ELR (cell line): ENCODE data around the gene MX2.
A peak's percentile ranks its signal among the peaks of the same experiment; 100 is the strongest.
"Not testable (repeated sequence)": the region's sequence is repeated elsewhere in the genome, so short reads cannot be mapped to it uniquely, and the experiment has no call there.

Experiments used
- DNase-seq: peaks from one replicate; pipeline ENCODE4 v3.0.0-alpha.2; 2015; ENCODE audit warnings: low read depth

MX2 gene, protein sequence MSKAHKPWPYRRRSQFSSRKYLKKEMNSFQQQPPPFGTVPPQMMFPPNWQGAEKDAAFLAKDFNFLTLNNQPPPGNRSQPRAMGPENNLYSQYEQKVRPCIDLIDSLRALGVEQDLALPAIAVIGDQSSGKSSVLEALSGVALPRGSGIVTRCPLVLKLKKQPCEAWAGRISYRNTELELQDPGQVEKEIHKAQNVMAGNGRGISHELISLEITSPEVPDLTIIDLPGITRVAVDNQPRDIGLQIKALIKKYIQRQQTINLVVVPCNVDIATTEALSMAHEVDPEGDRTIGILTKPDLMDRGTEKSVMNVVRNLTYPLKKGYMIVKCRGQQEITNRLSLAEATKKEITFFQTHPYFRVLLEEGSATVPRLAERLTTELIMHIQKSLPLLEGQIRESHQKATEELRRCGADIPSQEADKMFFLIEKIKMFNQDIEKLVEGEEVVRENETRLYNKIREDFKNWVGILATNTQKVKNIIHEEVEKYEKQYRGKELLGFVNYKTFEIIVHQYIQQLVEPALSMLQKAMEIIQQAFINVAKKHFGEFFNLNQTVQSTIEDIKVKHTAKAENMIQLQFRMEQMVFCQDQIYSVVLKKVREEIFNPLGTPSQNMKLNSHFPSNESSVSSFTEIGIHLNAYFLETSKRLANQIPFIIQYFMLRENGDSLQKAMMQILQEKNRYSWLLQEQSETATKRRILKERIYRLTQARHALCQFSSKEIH

DNA sequence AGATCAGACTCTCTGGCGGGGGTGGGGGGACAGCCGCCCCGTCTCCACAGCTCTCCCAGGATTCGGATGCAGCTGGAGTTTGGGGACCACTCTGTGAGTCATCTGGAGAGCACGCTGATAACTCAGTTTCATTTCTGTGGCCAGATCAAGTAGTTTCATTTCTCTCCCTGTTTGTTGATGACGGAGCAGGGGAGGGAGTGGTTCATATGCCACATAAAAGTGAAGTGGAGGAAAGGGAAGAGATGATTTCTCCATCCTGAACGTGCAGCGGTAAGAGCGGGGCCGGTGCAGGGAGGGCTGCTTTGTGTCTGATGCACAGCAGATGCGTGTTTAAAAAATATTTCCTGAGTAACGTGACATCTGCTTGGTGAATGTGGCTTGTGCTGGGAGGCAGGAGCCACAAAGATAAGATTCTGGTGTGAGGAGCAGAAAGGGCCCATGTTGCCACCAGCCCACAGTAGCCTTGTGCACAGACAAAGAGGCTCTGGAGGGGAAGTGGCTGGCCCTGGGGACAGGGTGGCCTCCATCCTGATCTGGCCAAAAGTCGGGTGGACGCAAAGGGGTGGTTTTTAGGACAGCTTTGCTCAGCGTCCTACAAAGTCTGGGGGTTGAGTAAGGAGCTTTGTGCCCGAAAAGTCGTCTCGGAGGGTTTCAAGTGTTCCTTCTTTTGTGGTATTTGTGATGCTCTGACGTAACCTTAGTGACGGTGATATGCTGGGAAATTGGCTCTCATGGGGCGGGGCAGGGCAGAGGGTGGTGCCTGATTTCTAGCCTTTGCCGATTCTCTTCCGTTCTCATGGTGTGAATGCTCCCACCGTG, at the start of gene MX2:
Gene MX2, plus strand, starts transcription at position 242 of the 819 bp plus-strand sequence. CDS start 14,880 bp downstream, outside the sequence.
- DNase-seq = peak; percentile 76

DNA sequence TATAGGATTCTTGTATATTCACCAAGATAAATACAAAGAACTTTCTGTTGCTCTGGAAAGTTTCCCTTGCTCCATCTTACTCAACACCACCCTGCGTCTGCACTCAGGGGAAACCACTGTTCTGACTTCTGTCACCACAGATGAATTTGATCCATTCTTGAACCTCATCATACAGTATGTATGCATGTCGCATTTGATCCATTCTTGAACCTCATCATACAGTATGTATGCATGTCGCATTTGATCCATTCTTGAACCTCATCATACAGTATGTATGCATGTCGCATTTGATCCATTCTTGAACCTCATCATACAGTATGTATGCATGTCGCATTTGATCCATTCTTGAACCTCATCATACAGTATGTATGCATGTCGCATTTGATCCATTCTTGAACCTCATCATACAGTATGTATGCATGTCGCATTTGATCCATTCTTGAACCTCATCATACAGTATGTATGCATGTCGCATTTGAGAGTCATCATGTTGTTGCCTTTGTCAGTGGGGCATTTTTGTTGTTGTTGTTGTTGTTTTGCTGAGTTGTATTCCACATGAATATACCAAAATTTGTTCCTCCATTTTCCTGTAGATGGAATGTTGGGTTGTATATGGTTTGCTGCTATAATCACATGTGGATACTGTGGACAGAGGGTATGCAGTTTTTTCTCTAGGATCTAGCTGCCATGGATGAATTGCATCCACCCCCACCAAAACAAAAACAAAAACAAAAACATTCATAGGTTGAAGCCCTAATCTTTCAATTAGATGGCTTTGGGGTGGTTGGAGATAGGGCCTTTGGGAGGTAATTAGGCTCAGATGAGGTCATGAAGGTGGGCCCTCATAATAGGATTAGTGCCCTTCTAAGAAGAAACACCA, 48.3 kb upstream of the MX2 start:
- DNase-seq = not testable (repeated sequence)

DNA sequence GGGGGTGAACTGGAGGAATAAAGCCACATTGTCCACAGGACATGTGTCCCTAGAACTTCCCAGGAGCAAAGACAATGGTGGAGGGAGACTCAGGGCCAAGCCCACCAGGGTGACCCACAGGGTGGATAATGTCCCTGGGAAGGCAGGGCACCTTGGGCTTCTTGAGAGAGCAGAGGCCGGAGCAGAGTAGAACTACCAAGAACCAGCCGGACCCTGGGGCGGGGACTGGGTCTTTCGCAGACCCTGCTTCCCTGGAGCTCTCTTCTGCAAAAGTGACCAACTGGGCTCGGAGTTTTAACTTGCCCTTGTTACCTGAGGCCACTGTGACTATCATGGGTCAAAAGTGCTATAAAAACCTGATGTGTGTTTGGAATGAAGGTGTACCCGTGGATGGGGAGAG, 46.1 kb upstream of the MX2 start:
- DNase-seq = no peak

DNA sequence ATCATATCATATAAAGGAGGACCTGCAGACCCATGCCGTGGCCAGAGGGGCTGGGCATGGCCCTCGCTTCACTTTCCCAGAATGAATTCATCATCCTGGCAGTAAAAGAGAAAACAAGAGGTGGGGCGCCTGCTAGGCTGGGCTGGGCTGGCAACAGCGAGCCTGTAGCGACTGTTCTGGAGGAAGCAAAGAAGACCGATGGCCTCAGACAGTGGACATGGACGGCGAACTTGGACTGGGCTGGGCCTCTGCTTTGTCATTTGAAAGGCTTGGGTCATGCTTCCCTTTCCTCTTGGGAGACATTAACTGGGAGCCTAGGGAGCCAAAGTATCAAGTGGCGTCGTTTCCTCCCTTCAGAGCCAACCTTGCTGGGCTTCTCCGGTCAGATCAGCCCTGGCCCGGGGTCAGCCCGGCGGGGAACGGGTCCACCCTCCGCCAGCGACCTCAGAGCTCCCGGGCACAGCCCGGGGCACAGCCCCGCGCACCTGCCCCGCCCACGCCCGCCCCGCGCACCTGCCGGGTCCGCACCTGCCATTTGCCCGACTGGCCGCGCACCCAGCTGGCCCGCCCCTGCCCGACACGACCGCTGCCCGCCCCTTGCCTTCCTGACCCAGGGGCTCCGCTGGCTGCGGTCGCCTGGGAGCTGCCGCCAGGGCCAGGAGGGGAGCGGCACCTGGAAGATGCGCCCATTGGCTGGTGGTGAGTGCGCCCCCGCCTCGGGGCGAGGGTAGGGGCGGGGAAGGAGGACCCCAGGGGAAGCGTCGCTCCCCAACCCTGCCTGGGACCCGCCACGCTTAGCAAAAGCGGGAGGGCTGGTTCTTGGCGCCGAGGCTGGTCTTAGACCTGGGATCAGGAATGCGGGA, 45.4 kb upstream of the MX2 start, which contains the start of gene FAM3B:
Gene FAM3B, plus strand, starts transcription at position 602 of the 863 bp plus-strand sequence. Its CDS starts 79 bp downstream, at position 681.
- no peak for DNase-seq

DNA sequence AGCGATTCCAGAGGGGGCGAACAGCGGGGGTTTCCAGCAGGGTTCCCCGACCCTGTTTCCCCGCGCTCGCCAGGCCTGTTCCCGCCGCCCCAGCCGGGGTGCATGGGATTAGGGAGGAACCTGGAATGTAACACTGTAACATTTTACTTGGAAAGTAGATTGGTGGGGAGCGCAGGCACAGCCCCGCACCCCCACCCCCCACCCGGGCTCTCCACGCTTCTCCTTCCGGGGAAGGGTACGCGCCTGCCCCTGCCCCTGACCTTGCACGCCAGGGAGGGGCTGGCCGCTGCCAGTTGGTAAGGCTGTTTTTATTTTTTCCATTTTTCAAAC, 44.8 kb upstream of the MX2 start:
- DNase-seq = no peak

DNA sequence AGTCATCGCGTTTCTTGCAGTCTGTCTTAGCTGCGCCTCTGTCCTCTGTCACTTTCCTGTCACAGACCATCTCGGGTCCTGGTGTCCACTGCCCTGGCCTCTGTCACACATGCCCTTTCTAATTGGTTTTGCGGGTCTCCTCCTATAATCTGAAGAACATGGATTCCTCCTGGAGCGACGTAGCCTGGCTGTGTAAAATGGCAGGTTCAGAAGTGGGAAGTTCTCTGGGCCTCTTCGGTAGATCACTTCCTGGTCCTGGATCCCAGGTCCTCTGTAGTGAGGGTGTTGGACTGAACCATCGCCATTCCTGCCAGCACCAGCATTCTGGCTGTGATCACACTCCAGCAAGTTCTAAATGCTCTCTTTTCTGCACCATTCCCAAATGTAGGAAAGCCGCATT, 44.4 kb upstream of the MX2 start:
- no peak for DNase-seq

DNA sequence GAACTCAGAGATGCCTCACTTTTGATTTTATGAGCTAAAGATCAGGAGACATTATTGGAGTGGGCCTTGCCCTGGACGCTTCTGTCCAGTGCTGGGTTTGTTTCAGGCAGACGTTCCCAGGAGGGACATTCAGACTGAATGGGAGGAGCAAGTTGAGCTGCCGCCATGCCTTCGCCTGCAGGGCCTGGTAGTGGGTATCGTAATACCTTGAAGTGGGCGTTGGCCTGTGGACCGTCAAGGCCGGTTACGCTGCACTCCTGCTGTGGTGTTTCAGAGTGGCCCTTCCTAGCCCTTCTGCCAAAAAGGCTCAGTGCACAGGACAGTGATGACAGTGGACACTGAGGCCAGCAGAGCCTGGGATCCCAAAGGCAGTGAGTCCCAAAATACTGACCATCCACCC, 43.6 kb upstream of the MX2 start:
- DNase-seq = no peak

DNA sequence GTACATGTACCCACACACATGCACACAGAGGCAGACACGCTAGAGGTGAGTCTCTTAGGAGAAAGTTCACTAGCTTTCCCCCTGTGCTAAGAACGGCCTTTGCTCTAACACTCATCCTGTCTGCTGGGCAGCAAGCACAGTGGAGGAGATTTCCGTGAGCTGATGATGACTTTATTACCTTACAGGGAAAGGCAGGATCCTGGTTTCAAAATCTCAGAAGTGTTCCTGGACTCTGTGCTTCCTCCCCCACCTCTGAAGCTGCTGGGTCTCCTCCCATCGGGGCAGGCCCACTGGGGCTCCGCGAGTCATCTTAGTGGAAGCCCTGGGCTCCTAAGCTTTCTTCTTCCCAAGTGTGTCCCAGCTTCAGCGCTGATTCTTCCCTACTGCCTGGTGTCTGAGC, 42.6 kb upstream of the MX2 start:
- no peak for DNase-seq

DNA sequence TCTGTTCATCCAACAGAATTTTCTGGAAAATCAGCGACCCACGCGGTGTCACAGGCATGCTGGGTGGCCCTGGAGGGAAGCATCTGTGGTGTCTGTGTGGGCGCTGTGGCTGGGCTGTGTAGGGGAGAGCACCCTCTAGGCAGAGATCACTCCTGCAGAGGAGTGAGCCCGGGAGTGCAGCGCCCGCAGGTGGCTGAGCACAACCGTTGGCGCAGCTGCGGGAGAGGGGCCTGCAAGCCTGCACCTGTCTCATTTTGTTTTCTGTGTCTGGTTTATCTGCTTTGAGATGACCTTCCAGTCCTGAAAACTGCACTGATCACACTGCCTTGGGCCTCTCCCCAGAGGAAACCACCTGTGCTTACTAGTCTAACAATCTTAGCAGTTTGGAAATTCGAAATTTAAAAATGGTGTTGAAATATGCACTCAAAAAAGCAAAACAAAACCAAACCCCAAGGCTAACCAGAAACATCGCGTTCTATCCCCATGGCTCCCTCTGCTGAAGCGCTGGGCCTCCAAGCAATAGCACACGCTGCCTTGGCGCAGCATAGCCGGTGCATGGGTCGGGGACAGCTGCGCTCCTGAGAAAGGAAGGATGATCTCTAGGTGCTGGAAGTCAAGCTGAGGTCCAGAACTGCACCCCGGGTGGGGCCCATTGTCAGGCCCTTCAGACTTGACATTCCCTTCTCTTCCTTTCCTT, 40.5 kb upstream of the MX2 start:
- DNase-seq = no peak

DNA sequence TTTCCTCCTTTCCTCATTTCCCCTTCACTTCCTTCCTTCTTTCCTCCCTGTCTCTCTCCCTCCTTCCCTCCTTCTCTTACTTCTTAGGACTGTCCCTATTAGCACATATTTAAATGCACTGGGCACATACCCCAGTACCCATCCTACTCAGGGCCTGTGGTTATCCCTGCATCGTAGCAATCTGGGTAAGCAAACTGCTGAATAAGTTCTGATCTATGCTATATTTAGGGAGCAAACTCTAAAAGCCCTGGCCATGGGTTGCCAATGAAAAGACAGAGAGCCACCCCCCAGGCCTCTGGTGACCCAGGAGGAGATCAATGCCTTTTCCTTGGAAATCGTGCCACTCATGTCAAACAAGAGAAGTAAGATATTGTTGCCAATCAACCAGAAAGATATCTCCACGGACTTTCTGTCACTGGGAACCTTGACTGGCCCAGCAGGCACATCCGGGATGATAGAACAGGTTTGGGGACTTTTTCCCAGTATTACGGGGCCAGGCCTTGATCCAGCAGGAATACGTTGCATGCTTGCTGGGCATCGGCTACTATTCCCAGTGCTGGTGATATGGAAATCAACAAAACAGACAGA, 39.8 kb upstream of the MX2 start:
- DNase-seq = no peak

DNA sequence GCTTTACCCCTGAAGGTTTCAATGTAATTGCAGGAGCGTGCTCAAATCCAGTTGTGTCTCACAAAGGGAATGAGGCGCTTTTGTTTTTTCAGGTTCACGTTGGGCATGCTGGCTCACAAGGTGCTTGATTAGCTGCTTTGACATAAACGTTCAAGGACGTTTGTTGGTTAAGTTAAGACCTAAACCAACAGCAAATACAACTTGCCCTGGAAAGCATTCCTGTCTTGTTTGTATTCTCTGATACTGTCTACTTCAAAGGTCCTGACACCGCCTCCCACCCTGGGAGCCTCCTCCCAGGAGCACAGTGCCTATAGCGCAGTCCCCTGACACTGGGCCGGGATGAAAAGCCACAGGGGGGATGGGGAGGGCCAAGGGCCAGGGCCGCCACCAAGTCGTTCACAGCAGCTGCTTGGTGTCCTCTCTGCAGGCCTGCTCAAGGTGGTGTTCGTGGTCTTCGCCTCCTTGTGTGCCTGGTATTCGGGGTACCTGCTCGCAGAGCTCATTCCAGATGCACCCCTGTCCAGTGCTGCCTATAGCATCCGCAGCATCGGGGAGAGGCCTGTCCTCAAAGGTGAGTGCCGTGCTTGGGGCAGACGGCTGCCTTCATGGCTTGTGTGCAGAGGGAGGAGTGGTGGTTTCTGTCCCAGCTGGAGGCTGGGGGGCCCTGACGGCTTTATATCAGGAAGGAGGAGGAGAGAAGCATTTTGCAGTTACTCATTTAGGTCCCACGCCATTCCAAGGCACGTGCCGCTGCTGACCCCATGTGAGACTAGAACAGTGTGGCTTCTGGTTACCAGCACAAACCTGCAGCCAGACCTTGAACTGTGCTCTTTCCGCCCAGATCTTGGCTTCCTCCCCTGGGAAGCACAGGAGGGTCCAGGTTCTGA, 39.1 kb upstream of the MX2 start:
- no peak for DNase-seq

DNA sequence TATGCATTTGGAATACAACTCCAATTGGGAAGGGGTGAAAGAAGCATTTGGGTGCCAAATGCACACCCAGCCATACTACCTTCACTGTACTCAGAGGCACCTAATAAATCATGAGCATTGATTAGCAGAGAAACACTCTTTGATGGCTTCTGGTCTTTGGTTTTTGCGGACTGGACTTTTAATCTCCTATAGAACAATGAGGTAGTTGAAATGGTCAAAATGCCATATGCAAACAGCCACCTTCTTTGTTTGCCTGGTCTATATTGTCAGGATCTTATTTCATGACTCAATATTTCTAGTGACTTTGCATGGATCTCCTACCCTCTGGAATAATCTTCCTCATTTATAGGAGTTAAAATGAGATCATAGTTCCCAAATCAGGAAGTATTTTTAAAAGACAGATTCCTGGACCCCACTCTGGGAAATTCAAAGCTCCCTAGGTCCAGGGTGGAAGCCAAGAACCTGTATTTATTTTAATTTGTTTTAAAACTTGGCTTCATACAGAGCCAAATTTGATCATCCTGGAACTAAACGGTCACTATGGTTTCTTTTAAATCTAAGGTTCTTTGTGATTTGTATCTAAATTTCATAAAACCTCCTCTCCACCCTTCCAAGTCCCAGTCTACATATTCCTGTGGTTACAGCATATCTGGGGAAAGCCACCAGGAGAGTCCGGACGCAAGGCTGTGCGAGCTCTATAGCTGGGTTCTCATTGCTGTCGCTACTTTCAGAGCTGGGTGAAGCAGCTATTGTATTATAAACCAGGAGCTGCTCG, 36.5 kb upstream of the MX2 start:
- no peak for DNase-seq

DNA sequence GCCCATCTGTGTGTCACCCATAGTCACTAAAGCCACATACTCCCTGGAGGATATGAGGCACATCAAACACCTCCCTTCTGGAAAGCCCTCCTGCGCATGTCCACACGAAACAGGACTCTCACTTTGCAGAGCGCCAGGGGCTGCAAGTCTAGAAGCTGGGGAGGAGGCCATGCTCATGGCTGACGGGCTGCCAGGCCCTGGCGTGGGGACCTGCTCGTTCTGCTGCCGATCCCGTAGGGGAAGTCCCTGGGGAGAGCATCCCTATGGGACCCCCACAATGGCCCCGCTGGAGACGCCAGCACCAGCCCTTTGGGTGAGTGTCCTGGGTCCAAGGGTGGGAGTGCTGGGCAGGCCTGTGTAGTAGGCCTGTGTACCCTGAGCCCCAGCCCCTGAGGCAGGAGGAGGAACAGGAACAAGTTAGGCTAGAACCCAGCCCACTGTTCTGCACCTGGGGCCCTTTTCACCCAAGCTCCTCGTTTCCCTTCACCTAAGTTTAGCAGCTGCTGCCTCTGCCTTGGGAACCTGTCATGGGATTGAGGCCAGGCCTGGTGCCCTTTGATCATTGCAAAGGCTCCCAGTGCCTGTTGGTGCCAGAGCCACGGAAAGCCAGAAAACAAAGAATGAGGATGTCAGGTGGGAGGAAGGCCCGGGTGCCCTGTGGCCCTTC, 35.3 kb upstream of the MX2 start:
- DNase-seq = no peak

DNA sequence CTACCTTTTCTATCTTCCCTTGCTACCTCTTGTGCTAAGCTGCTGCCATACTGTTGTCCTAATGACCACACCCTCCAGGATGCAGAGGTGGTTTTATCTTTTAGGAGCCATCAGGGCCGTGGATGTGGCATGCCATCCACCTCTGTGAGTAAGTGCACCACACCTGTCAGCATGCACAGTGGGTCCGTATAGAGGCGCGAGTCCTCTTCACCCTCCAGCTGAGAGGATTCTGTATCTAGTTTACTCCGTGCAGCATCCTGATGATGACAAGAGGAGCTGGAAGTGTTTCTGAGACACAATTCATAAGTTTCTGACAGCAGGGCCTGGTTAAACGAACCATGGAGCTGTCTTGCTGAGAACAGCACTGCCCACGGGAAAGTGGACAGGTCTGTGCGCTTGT, 34.1 kb upstream of the MX2 start:
- DNase-seq = no peak

DNA sequence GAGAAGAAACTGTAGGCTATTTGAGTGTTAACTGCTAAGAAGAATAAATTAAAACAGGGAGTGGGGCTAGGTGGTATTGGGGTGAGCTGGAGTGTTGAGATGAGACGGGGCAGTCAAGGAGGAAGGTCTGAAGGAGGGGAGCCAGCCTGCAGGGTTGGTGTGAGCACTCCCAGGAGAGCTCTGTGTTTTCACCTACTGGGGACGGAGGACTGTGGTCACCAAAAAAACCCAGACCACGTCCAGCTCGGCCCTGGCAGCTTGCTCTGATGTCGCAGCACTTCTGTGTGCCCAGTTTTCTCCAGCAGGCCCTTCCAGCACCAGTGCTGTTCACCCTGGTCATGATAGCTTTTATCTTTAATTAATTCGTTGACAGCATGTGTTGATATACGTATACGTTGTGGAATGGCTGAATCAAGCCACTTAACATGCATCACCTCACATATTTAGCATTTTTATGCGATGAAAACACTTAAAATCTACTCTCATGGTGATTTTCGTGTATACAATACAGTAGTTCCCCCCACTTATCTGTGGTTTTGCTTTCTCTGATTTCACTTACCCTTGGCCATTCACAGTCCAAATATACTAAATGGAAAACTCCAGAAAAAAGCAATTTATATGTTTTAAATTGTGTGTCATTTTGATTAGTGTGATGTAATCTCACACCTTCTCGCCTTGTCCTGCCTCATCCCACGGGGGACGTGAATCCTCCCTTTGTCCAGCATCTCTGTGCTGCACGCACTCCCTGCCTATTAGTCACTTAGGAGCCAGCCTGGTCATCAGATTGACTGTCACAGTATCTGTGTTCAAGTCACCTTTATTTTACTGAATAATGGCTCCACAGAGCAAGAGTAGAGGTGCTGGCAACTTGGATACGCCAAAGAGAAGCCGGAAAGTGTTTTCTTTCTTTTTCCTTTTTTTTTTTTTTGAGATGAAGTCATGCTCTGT, 32.9 kb upstream of the MX2 start:
- DNase-seq = peak; percentile 2

DNA sequence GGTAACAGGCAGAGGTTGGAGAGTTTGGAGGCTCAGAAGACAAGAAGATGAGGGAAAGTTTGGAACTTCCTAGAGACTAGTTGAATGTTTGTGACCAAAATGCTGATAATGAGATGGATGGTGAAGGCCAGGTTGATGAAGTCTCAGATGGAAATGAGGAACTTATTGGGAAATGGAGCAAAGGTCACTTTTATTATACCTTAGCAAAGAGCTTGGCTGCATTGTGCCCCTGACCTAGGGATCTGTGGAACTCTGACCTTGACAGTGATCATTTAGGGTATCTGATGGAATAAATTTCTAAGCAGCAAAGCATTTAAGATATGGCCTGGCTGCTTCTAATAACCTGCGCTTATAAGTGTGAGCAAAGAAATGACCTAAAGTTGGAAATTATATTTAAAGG, 28.1 kb upstream of the MX2 start:
- DNase-seq = no peak
